D341Med (cell line): ENCODE data around the gene ABLIM2.
"Not testable (repeated sequence)": the region's sequence is repeated elsewhere in the genome, so short reads cannot be mapped to it uniquely, and the experiment has no call there.

Experiments
- DNase-seq: peaks from one replicate; pipeline ENCODE4 v3.0.0; 2012; ENCODE audit warnings: low spot score

ABLIM2 gene

DNA sequence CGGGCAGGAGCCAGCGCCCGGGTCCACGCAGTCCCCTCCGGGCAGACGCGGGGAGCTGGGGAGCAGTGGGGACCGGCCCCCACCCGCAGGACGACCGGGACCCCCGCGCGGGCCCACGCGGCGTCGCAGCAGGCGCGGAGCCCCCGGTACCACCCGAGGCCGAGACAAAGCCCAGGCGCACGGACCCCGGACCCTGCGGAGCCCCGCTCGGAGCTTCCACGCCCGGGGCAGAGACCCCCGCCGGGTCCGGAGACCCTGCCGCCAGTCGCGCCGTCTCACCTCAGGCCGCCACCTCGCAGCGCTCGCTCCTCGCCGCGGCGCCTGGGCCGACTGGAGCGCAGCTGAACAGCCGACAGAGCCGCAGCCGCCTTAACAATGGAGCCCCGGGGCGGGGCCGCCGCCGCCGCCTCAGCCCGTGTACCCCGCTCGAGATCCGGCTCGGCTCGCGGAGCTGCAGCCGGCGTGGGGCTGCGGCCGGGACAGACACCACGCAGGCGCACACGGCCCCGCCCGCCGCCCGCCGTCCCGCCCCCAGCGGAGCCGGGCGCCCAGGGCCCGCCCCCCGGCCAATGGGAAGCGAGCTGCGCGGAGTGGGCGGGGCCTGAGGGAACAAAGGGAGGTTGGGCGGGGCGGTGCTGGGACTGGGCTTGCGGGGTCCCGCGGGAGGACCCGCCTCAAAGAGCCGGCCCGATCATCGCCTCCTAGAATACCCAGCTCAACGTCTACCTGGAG, 219.1 kb downstream of the ABLIM2 start, which contains the start of gene AFAP1:
AFAP1 (minus strand) TSS at position 485 of the 732 bp plus-strand sequence. CDS start 67,783 bp downstream, outside the sequence.
- peak; percentile 100 for DNase-seq

DNA sequence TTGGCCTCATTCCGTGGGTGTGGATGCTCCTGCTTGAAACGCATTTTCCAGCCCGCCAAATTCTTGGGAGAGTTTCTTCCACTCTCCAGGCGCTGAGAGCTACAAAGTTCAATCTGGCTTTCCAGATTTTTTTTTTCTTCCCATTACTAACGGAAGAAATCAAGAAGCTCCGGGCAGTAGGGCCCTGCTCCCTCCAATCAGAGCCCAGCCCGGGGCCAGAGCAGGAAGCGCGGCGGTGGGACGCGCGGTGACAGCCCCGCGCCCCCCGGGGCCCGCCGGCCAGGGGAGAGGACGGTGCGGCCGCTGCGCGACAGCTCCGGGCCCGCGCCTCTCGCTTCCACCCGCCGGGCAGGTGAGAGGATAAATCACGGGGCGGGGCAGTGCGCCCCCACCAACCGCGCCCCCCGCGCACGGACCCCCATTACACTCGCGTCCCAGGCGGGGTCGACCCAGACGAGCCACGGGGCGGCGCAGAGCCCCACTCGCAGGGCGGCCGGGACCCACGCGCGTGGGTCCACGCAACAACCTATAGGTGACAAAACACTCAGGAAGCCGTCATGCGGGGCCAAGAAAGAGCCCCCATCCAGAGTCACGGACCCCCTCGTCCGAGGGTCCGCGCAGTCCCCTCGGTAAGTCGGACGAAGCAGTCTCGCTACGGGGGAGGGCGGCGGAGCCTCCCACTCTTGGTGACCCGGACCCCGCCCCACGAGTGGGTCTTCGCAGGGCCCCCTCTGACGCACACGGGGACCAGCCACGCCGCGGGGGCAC, 219.8 kb downstream of the ABLIM2 start:
- peak; percentile 68 for DNase-seq

DNA sequence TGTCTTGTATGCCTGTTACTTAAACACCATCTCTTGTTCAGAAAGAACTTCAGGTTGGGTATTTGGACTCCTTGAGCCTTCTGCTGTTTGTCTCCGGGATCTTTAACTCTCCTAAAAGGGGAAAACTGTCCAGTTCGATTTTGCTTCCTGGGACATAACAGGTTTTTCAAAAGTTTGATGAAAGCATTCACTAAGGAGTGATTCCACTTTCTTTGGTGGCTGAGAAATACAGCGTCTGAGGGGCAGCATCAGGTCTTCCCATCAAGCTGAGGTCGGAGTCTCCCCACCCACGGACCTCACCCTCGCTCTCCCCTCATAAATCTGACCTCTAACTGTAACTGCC, 220.4 kb downstream of the ABLIM2 start:
- DNase-seq, result no peak

DNA sequence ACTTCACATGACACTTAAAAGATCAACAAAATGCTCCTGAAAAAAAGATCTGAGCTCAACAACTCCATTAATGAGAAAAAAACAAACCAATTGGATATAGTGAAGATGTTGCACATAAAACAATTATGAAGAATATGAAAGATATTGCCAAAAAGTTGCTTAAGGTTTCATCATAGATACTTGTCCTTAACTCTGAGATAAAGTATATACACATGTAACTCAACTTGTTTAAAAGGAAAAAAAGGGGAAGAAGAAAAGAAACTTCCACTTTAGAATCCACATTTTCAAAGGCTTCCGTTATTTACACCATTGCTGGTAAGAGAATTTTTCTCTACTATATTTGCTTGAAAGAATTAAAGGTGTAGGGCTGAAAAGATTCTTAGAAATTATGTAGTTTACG, 221.6 kb downstream of the ABLIM2 start:
- no peak for DNase-seq

DNA sequence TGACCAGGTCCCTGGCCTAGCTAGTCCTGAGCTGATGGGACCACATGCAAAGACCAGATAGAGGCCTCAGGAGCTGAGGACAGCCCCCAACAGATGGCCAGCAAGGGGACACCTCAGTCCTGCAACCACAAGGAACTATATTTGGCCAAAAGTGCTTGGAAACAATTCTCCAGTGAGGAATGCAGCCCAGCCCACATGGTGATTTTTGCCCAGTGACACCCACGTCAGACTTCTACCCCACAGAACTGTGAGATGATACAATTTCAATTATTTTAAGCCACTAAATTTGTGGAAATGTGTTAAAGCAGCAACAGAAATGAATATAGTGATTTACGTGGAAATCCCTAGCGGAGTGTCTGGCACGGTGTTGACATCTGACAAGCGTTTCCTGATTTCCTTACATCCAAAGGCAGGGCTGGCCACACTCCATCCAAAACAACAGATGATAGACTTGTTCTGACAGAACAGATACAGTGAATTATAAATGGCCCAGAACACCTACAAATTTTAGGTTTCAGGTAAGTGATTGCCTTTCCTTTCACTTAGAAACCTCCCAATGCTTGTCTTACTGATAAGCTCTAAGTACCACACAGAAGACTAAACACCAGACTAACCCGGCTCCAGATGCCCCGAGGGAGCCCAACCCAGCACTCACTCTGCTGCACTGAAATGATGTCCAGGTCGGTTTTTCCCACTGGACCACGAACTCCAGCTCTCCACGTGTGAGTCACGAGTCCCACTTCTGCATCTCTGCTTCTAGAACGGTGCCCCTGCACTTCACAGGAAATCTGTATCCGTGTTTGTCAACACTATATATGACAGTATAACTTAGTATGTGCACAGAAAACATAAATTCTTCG, 224.7 kb downstream of the ABLIM2 start:
- no peak for DNase-seq

DNA sequence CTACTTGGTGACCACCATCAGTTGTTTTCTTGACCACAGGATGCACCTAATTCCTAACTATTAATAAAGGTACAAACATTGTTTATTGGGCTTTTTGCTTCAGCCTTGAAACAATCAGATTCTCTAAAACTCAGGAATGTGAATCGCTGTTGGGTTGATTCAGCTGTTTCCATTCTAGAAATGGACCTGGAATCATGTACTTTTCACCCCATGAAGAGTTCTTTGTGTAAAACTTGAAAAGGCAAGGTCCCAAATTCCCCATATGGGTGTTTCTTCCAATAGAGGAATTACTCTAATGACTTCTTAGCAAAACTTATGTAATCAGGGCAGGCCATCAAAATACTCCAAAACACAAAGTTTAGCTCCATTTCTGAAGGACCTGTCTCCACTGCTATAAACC, 226.3 kb downstream of the ABLIM2 start:
- DNase-seq, result no peak

DNA sequence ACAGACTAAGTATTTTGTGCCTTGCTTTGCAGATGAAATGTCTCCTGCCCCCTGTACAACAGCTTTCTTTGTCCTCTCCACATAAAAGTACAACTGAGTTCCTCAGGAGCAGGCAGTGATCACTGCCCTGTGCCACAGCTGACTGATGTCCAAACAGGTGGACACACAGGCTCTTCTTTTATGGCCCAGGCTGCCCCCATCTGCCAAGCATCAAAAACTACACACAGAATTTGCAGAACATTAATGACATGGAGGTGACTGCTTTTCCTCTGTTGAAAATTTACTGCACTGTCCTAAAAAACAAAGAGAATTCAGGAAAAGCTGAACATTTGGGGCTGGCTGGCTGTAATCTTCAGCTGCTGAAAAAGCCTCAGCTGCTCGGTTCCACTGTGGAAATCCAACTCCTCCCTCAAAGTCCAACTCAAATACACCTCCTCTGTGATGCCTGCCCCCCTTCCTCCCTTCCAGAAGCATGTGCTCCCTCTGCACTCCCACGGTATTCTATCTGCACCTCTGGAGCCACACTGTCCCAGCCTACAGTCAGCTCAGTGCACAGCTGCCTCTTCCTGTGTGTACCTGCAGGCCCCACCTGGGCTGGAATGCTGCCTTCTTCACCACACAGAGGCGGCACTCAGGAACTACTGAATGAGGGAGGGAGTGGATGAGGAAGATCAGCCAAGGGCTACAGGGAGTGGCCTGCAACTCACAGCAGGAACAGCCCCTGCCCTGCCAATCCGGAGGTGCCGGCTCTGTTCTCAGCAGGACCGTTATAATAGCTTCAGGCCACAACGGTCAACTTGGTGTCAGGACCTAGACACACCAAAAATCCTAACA, 229.3 kb downstream of the ABLIM2 start:
- peak; percentile 47 for DNase-seq

DNA sequence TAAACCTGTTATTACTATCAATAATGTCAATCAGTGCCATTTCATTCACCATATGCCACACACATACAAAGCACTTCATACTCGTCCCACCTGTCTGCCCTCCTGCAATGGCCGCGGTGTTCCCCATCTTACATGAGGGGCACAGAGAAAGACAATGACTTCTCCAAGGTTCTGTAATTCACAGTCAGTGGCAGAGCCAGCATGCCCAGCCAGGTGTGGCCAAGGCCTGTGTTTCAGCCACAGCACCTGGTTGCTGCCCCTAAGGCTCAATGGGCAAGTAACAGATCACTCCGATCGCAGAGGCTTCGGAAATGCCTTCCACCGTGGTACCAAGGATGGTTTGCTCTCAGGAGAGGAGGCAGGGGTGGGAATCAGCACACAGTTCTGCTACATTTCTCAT, 229.9 kb downstream of the ABLIM2 start:
- DNase-seq, result no peak

DNA sequence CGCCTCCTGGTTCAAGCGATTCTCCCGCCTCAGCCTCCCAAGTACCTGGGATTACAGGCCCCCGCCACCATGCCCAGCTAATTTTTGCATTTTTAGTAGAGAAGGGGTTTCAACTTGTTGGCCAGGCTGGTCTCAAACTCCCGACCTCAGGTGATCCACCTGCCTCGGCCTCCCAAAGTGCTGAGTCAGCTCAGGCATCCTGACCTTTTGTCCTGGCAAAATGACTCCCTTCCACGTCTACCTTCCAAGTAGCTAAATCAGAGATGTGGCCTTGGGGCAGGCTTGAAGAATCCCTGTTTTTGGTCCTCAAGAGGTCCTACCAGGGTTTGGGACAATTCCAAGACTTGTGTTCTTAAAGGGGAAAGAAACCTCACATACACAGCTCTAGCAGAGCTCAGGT, 231.8 kb downstream of the ABLIM2 start:
- DNase-seq, result no peak

DNA sequence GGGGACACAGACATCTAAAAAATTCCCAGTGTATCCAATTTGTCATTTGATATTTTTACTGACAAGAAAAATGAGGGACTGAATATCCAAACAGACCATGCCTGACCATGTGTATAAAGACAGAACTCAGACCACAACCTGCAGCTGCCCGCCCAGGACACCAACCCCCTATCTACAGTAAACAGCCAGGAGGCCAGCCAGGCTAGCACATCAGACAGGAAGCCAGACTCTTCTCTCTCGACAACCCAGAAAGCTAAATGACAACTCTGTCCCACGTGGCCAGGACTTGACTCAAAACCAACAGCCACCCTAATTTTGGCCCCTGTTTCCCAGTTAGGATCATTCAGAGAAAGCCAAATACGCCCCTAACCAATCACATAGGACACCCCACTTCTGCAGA, 234.0 kb downstream of the ABLIM2 start:
- no peak for DNase-seq

DNA sequence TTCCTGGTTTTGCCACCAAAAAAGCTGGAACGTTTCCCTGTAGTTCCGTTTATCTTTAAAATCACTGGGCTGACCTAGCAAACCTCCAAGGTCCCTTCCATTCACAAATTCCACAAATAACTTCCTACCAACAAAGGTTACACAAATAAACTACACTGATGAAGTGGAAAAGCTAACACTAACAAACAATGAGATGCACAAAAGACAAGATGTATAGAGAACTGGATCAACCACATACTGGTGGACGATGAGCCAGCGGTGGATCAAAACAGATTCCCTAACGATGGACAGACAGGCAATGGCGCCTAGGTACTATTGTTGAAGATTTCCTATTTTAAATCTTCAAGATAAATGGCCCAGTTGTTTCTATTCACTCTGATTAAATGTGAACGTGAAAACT, 234.4 kb downstream of the ABLIM2 start:
- no peak for DNase-seq

DNA sequence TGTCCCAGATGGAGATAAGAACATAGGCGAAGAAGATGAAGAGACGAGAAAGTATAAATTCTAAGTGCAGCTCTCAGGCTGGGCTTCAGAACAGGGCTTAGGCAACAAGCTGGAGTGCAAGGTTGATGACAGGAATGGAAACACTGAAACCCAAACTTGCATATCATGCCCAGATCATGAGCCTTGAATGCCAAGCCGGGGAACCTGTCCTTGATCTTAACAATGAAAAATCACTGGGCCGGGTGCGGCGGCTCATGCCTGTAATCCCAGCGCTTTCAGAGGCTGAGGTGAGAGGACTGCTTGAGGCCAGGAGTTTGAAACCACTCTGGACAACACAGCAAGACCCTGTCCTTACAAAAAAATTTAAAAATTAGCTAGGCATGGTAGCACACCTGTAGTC, 236.1 kb downstream of the ABLIM2 start:
- no peak for DNase-seq

DNA sequence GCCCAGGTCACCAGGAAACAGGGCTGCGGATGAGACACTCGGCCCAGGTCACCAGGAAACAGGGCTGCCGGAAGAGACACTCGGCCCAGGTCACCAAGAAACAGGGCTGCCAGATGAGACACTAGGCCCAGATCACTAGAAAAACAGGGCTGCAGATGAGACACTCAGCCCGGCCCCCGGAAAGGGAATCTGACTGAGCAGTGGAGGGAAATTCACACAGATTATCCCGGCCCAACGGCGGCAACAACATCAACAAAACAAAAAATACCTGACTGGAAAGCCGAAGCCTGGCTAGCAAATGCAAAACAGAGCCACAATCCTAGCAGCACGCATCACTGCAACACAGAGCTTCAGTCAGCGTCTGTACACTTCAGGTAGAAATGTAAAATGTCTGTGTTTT, 239.6 kb downstream of the ABLIM2 start:
- DNase-seq, result no peak

DNA sequence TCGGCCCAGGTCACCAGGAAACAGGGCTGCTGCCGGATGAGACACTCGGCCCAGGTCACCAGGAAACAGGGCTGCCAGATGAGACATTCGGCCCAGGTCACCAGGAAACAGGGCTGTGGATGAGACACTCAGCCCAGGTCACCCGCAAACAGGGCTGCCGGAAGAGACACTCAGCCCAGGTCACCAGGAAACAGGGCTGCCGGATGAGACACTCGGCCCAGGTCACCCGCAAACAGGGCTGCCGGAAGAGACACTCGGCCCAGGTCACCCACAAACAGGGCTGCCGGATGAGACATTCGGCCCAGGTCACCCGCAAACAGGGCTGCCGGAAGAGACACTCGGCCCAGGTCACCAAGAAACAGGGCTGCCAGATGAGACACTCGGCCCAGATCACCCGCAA, 240.4 kb downstream of the ABLIM2 start:
- DNase-seq, result not testable (repeated sequence)

DNA sequence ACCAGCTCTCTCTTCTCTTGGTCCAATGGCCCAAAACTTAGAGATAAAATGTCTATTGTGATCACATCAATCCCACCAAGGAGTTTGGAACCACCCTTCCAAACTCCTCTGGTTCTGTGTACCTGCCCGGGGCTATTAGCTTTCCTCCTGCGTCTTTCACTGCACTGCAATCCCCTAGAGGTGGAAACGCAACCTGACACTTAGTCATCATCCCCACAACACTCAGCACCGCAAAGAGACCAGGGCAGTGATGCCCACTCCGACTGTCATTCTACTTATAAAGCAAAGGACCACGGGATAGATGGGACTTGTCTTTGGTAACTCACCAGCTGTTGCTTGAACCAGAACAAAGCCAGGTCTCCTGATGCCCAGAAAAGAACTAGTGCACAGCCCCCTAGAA, 240.9 kb downstream of the ABLIM2 start:
- no peak for DNase-seq

DNA sequence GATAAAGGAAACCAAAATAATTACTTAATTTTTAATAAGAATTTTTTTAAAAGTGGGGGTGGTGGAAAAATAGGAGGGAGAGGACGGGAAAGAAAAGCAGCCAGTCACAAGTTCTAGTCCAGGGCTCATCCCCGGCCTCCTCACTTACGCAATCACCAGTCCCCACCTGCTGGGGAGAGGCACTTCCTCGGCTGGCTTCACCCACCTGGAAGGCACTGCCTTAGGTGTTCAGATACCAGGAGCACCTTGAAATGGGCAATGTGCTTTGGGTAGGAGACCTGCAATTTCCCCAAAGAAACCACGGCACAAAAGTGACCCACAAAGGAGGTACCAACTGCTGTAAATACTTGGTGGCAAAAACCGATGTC, 242.8 kb downstream of the ABLIM2 start:
- DNase-seq, result no peak
